HL-60 (cell line): ENCODE data around the gene MYMK.

Experiments used
- DNase-seq, 2 experiments: peaks; one replicate each; pipeline ENCODE4 v3.0.0-alpha.2; 2010 to 2020; ENCODE audit warnings: low read depth in 1 of 2, low spot score in 1 of 2
- H3K27ac ChIP-seq: fragments of 250-450 bp; sonication (Bioruptor Pico); replicated peaks from 2 replicates; pipeline ENCODE4 v1.5.1; 2020; ENCODE audit warnings: mild to moderate bottlenecking, moderate library complexity
- H3K27me3 ChIP-seq: fragments of 250-450 bp; sonication (Bioruptor Pico); 2 replicates; pipeline ENCODE4 v1.5.1; 2021; ENCODE audit warnings: mild to moderate bottlenecking, moderate library complexity; ENCODE audit not compliant: insufficient read depth, poor library complexity, severe bottlenecking
- H3K4me3 ChIP-seq: replicated peaks from 2 replicates; pipeline ENCODE4 v1.5.1; 2011; ENCODE audit warnings: mild to moderate bottlenecking, control low read depth, low read length; ENCODE audit not compliant: insufficient read depth
- GABPA ChIP-seq: IDR thresholded peaks from 2 replicates; pipeline ENCODE4 v1.6.1; 2012; ENCODE audit warnings: low read depth
- POLR2AphosphoS5 ChIP-seq: IDR thresholded peaks from 2 replicates; pipeline ENCODE4 v1.6.1; 2012; ENCODE audit warnings: low read depth
- REST ChIP-seq: IDR thresholded peaks from 2 replicates; pipeline ENCODE4 v1.6.1; 2012; ENCODE audit warnings: low read depth; ENCODE audit not compliant: insufficient replicate concordance
- SPI1 ChIP-seq: IDR thresholded peaks from 2 replicates; pipeline ENCODE4 v1.6.1; 2012; ENCODE audit warnings: low read depth, mild to moderate bottlenecking, borderline replicate concordance
- TF ChIP-seq, protein P1 (sequence below): IDR thresholded peaks from one replicate; pipeline ENCODE4 v1.5.1; 2011; ENCODE audit warnings: low read length, control low read depth, inconsistent platforms; ENCODE audit not compliant: insufficient read depth

Gene MYMK

DNA sequence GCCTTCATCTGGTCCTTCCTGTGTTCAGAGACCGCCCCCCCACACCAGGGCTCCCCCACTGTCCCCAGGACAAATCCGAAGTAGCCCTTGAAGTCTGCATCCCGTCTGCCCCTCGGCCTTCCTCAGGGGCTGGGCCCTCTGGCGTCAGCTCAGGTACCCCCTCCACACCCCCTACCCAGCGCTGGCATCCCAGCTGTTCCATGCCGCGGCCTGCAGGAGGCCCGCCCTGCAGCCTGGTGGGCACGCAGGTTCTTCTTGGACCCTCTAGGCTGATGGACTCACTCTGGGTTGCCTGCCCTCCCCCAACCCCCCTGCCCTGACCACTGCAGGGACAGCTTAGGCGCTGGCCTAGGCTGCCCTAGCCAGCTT is 52.5 kb downstream of the MYMK start:
- H3K27ac ChIP-seq: no peak overlapping the region
- H3K27me3 ChIP-seq: no peaks in the 10 kb centered on the region
- DNase-seq: no peak
- H3K4me3 ChIP-seq: no peak overlapping the region
- TF ChIP-seq, protein P1, sequence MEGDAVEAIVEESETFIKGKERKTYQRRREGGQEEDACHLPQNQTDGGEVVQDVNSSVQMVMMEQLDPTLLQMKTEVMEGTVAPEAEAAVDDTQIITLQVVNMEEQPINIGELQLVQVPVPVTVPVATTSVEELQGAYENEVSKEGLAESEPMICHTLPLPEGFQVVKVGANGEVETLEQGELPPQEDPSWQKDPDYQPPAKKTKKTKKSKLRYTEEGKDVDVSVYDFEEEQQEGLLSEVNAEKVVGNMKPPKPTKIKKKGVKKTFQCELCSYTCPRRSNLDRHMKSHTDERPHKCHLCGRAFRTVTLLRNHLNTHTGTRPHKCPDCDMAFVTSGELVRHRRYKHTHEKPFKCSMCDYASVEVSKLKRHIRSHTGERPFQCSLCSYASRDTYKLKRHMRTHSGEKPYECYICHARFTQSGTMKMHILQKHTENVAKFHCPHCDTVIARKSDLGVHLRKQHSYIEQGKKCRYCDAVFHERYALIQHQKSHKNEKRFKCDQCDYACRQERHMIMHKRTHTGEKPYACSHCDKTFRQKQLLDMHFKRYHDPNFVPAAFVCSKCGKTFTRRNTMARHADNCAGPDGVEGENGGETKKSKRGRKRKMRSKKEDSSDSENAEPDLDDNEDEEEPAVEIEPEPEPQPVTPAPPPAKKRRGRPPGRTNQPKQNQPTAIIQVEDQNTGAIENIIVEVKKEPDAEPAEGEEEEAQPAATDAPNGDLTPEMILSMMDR: no peak
- TF ChIP-seq REST (no peak), SPI1 (no peak), POLR2AphosphoS5 (no peak), GABPA (no peak)

DNA sequence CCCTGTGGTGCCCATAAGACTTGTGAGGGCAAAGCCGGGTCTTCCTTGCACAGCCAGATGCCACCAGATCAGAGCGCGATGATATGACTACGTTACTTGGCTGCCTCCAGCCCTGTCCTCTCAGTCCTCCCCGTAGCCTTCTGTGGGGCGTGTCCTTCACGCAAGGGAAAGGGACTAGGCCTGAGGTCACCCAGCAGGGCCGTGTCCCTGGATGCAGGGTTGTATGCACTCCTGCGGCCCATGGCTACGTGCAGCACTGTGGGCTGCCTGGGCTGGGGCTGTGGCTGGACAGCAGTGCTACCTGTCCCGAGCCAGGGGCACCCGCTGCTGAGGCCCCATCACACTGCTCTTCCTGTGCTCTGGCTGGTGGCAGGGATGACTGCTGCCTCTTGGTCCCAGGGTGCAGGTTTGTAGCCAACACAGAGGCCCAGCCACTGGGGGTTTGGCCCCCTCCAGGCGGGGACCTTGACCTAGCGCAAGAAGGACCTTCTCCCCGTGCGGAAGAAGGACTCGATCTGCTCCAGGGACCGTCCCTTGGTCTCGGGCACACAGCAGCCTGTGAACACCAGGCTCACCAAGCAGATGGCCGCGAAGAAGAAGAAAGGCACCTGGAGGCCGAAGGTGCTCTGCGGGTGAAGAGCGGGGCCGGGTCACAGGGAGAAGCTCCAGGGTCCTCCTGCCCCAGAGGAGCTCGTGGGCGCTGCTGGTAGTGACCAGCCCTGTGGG is 53.0 kb downstream of the MYMK start:
- Histone ChIP-seq H3K27ac (no peak overlapping the region), H3K4me3 (no peak overlapping the region), H3K27me3 (no peaks in the 10 kb centered on the region)
- DNase-seq: no peak
- TF ChIP-seq, protein P1: no peak
- TF ChIP-seq POLR2AphosphoS5: no peak
- TF ChIP-seq GABPA: no peak
- no peak for TF ChIP-seq REST
- TF ChIP-seq SPI1: no peak

GRCh38 chr9:133470988-133471387 is 53.8 kb downstream of the MYMK start:
- Histone ChIP-seq H3K4me3 (no peak overlapping the region), H3K27me3 (no peaks in the 10 kb centered on the region), H3K27ac (peak overlapping the region; percentile 44)
- peak in 1 of 2 experiments; percentile 42 for DNase-seq
- TF ChIP-seq SPI1 (peak; percentile 55; the same call in 1 of the 2 replicates), GABPA (no peak), POLR2AphosphoS5 (no peak), REST (no peak)
